ENCODE measurements around the gene TXNIP. TPM values are rescaled to one million over a fixed set of nuclear protein-coding genes. Genes with fewer than 3 reads are reported as not detected.
A peak's percentile ranks its signal among the peaks of the same experiment; 100 is the strongest.

The TXNIP gene
- total RNA-seq, 3 donors from 2014 or later = 2,506 to 3,955 (median 3,543) TPM

DNA sequence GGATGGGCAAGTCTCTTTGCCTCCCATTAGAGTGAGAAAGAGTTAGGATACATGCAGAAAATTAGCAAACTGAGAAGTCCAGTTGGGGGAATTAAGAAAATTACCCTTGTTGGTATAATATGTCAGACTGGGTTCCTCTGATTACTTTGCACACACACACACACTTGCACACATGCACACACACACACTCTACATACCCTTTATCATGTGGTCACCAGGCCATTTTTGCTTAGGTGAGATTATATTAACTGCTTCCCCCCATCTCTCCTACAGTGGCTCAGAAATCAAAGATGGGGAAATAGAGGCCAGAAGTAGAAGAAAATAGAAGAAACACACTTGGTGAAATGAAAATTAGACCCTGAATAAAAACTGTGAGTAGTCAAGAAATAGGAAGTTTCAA is 37.6 kb downstream of the TXNIP start:
- Histone ChIP-seq H3K36me3 (no peaks in the 10 kb centered on the region), H3K4me3 (no peak overlapping the region), H3K9me3 (no peaks in the 10 kb centered on the region), H3K27ac (peak overlapping the region in 1 of 2 donors; percentile 87), H3K27me3 (no peaks in the 10 kb centered on the region), H3K4me1 (peaks cover 8 to 12% of the 10 kb centered on the region in 2 donors)
- no peak for DNase-seq (ENCODE audit: low spot score in 2 of 2)
- TF ChIP-seq POLR2A (IDR thresholded peaks at IDR 0.05) (no peak), POLR2AphosphoS5 (IDR thresholded peaks at IDR 0.05) (no peak)
- TF ChIP-seq, protein P1, sequence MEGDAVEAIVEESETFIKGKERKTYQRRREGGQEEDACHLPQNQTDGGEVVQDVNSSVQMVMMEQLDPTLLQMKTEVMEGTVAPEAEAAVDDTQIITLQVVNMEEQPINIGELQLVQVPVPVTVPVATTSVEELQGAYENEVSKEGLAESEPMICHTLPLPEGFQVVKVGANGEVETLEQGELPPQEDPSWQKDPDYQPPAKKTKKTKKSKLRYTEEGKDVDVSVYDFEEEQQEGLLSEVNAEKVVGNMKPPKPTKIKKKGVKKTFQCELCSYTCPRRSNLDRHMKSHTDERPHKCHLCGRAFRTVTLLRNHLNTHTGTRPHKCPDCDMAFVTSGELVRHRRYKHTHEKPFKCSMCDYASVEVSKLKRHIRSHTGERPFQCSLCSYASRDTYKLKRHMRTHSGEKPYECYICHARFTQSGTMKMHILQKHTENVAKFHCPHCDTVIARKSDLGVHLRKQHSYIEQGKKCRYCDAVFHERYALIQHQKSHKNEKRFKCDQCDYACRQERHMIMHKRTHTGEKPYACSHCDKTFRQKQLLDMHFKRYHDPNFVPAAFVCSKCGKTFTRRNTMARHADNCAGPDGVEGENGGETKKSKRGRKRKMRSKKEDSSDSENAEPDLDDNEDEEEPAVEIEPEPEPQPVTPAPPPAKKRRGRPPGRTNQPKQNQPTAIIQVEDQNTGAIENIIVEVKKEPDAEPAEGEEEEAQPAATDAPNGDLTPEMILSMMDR (IDR thresholded peaks at IDR 0.05) = no peak
- intact Hi-C loops (cut with DNase I; ENCODE audit: low total_unique reads) = no loop called here

DNA sequence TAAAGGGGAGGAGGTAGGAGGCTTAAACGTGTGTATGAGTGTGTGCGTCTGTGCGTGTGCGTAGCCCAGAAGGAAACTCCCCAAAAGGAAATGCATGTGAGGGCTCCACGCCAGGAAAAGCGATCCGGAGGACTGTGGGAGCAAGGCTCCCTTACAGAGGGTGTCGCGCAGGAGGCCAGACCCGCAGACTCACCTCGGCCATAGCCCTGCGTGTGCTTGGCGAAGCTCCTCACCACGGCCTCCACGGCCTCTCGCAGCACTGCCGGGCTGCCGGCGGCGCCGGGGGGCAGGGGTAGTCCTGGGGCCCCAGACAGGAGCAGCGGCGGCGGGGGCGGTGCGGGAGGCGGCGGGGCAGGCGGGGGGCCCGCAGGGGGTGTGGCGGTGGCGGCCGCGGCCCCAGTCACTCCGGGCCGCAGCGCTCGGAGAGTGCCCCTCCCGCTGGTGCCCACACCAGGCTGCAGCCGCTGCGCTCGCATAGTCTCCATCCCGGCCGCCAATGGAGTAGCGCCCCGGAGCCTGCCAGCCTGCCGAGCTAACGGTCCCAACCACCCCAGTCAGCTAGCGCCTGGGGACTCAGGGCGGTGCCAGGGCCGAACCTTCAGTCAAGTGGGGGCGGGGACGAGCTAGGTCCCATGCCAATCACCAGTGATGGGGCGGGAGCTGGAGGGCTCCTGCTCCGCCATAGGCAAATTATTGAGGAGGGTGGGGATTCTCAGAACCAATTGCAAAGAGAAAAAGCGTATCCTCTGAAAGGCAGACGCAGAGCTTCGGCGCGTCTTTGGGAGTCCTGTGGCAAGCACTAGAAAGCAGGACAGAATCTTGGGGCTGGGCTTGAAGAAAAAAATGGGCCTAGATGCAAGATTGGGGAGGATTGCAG is 38.7 kb downstream of the TXNIP start, which contains the start of gene LIX1L:
Gene LIX1L (minus strand): TSS at position 575 of the 877 bp plus-strand sequence. CDS start 90 bp downstream, at position 485.
- peak; percentile 27 to 52 (median 48) for TF ChIP-seq POLR2AphosphoS5 (IDR thresholded peaks at IDR 0.05)
- no peak for TF ChIP-seq POLR2A (IDR thresholded peaks at IDR 0.05)
- TF ChIP-seq, protein P1 (IDR thresholded peaks at IDR 0.05) = no peak
- intact Hi-C loops (cut with DNase I; ENCODE audit: low total_unique reads) = no loop called here
- Histone ChIP-seq H3K27me3 (no peaks in the 10 kb centered on the region), H3K27ac (peak within 1 kb of the TSS; percentile 87 to 96), H3K36me3 (no peaks in the 10 kb centered on the region), H3K4me3 (peak within 1 kb of the TSS; percentile 59 to 86 (median 83)), H3K4me1 (peaks cover 5 to 12% of the 10 kb centered on the region in 2 donors), H3K9me3 (no peaks in the 10 kb centered on the region)
- DNase-seq (ENCODE audit: low spot score in 2 of 2) = peak; percentile 93 to 94

DNA sequence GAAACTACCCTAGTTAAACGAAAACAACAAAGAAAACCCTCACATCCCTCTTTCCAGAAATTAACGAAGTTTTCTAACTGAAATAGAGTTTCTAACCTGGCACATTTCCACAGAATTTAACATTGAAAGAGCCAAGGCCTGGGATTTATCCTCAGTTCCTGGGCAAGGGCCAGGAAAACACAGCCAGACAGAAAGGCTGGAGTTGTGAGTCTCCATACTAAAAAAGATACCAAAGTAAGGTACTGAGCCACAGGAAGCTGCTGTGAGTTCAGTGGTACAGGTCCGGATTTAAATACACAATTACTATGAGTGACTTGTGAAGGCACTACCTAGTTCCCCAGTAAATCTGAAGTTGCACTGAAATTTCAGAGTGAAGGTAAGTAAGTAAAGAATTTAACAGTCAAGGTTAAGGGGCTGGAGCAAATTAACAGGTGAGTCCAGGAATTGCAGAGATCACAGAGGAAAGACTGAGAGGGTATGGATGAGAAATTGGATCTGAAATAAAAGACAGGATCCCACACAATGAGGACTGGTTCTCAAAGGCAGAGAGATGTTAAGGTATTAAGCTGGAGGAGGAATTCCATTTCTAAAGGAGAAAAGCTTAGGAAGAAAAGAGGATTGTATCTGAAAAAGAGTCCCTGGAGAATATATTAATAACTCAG is 39.5 kb downstream of the TXNIP start:
- Histone ChIP-seq H3K27me3 (no peaks in the 10 kb centered on the region), H3K4me3 (peak overlapping the region; percentile 59 to 86 (median 83)), H3K36me3 (no peaks in the 10 kb centered on the region), H3K9me3 (no peaks in the 10 kb centered on the region), H3K27ac (peak overlapping the region; percentile 87 to 96), H3K4me1 (peaks cover 5 to 8% of the 10 kb centered on the region in 2 donors)
- intact Hi-C loops (cut with DNase I; ENCODE audit: low total_unique reads) = no loop called here
- no peak for DNase-seq (ENCODE audit: low spot score in 2 of 2)
- TF ChIP-seq, protein P1 (IDR thresholded peaks at IDR 0.05) = no peak
- TF ChIP-seq POLR2A (IDR thresholded peaks at IDR 0.05) = no peak
- no peak for TF ChIP-seq POLR2AphosphoS5 (IDR thresholded peaks at IDR 0.05)

DNA sequence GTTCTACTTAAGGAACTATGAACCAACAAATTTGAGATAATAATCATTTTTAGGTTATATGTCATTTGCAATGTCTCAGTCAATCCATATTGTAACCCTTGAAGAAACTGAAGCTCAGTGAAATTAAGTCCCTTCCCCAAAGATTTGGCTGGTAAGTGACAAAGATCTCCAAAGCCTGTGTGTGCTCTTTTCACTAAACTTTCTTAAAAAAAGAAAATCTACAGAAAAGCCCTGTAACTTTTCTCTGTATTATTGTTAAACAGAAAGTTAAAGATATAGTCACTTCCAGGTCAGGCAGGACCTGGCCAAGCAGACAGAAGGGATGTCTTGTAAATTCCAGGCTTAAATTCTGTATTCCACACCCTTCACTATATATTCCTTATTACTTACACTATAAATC is 40.0 kb downstream of the TXNIP start:
- Histone ChIP-seq H3K4me1 (peaks cover under 1 to 7% of the 10 kb centered on the region in 2 donors), H3K27ac (peak overlapping the region; percentile 87 to 96), H3K9me3 (no peaks in the 10 kb centered on the region), H3K27me3 (no peaks in the 10 kb centered on the region), H3K4me3 (peak overlapping the region; percentile 59 to 86 (median 83)), H3K36me3 (no peaks in the 10 kb centered on the region)
- DNase-seq (ENCODE audit: low spot score in 2 of 2) = no peak
- intact Hi-C loops (cut with DNase I; ENCODE audit: low total_unique reads) = no loop called here
- no peak for TF ChIP-seq POLR2AphosphoS5 (IDR thresholded peaks at IDR 0.05)
- no peak for TF ChIP-seq POLR2A (IDR thresholded peaks at IDR 0.05)
- TF ChIP-seq, protein P1 (IDR thresholded peaks at IDR 0.05) = no peak

Data from breast epithelium (tissue), 4 donors.